Fibroblast of lung (primary cell): ENCODE results near the gene ZNF148.

Experiments used
- EZH2 ChIP-seq: IDR thresholded peaks from 2 replicates; pipeline ENCODE4 v1.5.1; 2012; ENCODE audit warnings: low read length, control low read depth, mild to moderate bottlenecking; ENCODE audit errors: missing control alignments
- TF ChIP-seq, protein P1 (sequence below), 2 donors: IDR thresholded peaks in 1 of 2; conservative IDR thresholded peaks in 1 of 2; 1 replicate in 1 of 2; 2 replicates in 1 of 2; pipeline ENCODE4 v1.5.1; 2011 to 2012; ENCODE audit warnings: low read length in 2 of 2, control low read depth in 1 of 2, inconsistent platforms in 1 of 2, low read depth in 1 of 2, mild to moderate bottlenecking in 1 of 2

DNA sequence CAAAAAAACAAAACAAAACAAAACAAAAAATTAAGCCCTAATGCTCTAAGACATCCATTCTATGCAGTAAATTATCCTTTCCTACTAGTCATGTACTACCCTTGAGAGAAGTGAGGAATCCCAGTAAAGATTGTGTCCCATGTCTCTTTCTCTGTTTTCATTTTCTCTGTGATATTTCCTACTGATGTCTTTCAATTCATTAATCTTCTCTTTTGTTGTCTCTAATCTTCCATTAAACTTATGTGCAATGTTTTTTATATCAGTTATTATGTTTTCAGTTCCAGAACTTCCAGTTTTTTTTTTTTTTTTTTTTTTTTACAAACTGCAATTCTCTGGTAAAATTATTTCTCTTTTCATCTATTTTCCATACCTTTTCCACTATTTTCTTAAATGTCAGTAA lies 118.5 kb downstream of the ZNF148 start:
- TF ChIP-seq EZH2, result no peak
- TF ChIP-seq, protein P1, sequence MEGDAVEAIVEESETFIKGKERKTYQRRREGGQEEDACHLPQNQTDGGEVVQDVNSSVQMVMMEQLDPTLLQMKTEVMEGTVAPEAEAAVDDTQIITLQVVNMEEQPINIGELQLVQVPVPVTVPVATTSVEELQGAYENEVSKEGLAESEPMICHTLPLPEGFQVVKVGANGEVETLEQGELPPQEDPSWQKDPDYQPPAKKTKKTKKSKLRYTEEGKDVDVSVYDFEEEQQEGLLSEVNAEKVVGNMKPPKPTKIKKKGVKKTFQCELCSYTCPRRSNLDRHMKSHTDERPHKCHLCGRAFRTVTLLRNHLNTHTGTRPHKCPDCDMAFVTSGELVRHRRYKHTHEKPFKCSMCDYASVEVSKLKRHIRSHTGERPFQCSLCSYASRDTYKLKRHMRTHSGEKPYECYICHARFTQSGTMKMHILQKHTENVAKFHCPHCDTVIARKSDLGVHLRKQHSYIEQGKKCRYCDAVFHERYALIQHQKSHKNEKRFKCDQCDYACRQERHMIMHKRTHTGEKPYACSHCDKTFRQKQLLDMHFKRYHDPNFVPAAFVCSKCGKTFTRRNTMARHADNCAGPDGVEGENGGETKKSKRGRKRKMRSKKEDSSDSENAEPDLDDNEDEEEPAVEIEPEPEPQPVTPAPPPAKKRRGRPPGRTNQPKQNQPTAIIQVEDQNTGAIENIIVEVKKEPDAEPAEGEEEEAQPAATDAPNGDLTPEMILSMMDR (conservative IDR thresholded peaks at IDR 0.05 in 1 of 2, IDR thresholded peaks at IDR 0.05 in 1 of 2; ENCODE audit: low read depth in 1 of 2, low read length in 2 of 2), result no peak
